SK-N-MC (cell line): Measurements from ENCODE around the gene FCHSD2.

Experiments
- EZH2 ChIP-seq: fragments of 200-600 bp; sonication (generic); IDR thresholded peaks from one replicate; pipeline ENCODE4 v1.6.1; 2017; ENCODE audit warnings: antibody characterized with exemption
- POLR2AphosphoS5 ChIP-seq: IDR thresholded peaks from 2 replicates; pipeline ENCODE4 v1.6.1; 2012; ENCODE audit warnings: mild to moderate bottlenecking, low read depth, low read length, borderline replicate concordance

DNA sequence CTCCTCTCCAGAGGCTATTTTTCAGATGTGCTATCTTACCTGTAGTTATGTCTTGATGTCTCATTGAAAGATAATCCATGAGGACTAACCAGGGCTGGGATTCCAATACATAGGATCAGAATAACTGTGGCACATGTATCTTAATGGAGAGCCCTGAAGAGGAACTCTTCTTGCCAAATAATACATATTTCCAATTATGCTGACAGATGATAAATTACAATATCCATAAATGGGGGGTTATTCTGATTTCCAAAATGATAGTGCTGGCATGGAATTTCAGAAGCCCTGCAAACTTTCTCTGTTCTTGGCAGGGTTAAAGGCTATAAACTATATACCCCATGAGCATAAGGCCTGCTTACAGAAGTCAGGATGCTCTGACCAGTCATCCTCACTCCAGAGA lies 173.7 kb downstream of the FCHSD2 start:
- TF ChIP-seq POLR2AphosphoS5 (no peak), EZH2 (no peak)
